ENCODE measurements around the gene ACTL9. TPM values are rescaled to one million over a fixed set of nuclear protein-coding genes. Genes with fewer than 3 reads are reported as not detected.
"Not testable (repeated sequence)": the region's sequence is repeated elsewhere in the genome, so short reads cannot be mapped to it uniquely, and the experiment has no call there.

Gene ACTL9
- total RNA-seq, 2 donors from 2014 or later, result not detected

DNA sequence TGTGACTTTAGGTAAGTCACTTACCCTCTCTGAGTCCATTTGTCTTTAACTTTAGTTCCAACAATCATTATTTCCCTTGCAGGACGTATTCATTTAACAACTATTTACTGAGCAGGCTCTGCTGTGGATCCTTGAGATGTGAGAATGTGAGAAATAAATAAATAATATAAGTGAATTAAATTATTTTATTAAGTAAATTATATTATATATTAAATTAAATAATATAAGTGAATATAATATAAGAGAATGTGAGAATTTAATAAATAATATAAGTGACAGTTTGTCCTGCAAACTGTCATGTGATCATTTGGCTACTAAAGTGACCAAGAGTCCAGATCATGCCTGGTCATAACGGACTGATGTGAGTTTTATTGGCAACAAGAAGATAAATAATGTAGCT, 23.4 kb upstream of the ACTL9 start:
- TF ChIP-seq, protein P1, sequence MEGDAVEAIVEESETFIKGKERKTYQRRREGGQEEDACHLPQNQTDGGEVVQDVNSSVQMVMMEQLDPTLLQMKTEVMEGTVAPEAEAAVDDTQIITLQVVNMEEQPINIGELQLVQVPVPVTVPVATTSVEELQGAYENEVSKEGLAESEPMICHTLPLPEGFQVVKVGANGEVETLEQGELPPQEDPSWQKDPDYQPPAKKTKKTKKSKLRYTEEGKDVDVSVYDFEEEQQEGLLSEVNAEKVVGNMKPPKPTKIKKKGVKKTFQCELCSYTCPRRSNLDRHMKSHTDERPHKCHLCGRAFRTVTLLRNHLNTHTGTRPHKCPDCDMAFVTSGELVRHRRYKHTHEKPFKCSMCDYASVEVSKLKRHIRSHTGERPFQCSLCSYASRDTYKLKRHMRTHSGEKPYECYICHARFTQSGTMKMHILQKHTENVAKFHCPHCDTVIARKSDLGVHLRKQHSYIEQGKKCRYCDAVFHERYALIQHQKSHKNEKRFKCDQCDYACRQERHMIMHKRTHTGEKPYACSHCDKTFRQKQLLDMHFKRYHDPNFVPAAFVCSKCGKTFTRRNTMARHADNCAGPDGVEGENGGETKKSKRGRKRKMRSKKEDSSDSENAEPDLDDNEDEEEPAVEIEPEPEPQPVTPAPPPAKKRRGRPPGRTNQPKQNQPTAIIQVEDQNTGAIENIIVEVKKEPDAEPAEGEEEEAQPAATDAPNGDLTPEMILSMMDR (IDR thresholded peaks at IDR 0.05), result no peak
- no peak for TF ChIP-seq POLR2A (IDR thresholded peaks at IDR 0.05)
- DNase-seq (no peak), ATAC-seq (no peak)
- H3K27ac ChIP-seq, result no peak overlapping the region
- no peaks in the 10 kb centered on the region for H3K9me3 ChIP-seq
- 31% methylated on average over 2 of the region's 2 CpGs for WGBS, 2 donors
- intact Hi-C loops (cut with DNase I), result no loop called here
- H3K27me3 ChIP-seq, result no peaks in the 10 kb centered on the region
- H3K4me1 ChIP-seq, result no peaks in the 10 kb centered on the region
- no peaks in the 10 kb centered on the region for H3K36me3 ChIP-seq (replicated peaks in 1 of 2; ENCODE audit: insufficient read depth in 1 of 2, low read depth in 2 of 2)
- no peak overlapping the region for H3K4me3 ChIP-seq

DNA sequence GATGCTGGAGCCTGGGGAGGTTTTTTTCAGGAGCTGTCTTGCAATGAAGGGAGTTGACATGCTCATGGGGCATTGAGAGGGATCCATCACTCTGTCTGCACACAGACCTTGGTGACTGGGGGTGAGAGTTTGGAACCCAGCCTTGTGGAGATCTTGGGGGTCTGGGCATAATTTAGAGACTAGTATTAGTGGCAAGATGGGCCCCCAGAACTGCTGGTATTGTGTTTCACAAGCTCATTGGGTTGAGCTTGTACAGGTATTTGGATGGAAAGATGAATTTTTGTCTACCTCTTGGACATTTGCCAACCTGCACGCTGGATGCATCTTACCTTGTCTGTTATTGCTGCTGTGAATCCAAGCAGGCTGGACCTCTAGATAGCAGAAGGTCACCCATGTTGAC, 22.7 kb upstream of the ACTL9 start, which contains the start of gene OR2Z1:
TSS of gene OR2Z1 (plus strand) at position 301 of the 400 bp plus-strand sequence. CDS start 9,395 bp downstream, outside the sequence.
- TF ChIP-seq, protein P1 (IDR thresholded peaks at IDR 0.05), result no peak
- TF ChIP-seq POLR2A (IDR thresholded peaks at IDR 0.05), result no peak
- WGBS, 2 donors, result 33% methylated on average over 1 of the region's 1 CpG; no CpG with 5 or more reads in 1 of the 2 donors
- Histone ChIP-seq H3K27ac (no peak within 1 kb of the TSS), H3K4me1 (no peaks in the 10 kb centered on the region), H3K27me3 (no peaks in the 10 kb centered on the region), H3K36me3 (replicated peaks in 1 of 2; ENCODE audit: insufficient read depth in 1 of 2, low read depth in 2 of 2) (no peaks in the 10 kb centered on the region), H3K9me3 (no peaks in the 10 kb centered on the region), H3K4me3 (no peak within 1 kb of the TSS)
- DNase-seq, result no peak
- intact Hi-C loops (cut with DNase I), result no loop called here
- ATAC-seq, result no peak

DNA sequence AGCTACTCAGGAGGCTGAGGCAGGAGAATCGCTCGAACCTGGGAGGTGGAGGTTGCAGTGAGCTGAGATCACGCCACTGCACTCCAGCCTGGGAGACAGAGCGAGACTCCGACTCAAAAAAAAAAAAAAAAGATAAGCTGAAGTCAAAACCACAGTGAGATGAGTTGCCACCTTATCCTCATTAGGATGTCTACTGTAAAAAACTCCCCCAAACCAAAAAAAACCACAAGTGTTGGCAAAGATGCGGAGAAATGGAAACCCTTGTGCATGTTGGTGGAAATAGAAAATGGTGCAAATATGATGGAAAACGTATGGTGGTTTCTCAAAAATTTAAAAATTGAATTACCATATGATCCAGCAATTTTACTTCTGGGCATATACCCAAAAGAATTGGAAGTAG, 11.7 kb upstream of the ACTL9 start:
- intact Hi-C loops (cut with DNase I); ATAC-seq; H3K36me3 ChIP-seq (replicated peaks in 1 of 2; ENCODE audit: insufficient read depth in 1 of 2, low read depth in 2 of 2); H3K27ac ChIP-seq; DNase-seq; H3K4me3 ChIP-seq; H3K27me3 ChIP-seq; H3K4me1 ChIP-seq: not testable (repeated sequence)
- WGBS, 2 donors, result 72 to 74% methylated on average over 7 of the region's 7 CpGs
- H3K9me3 ChIP-seq, result peaks cover 0 to 15% (median 0%) of the 10 kb centered on the region in 3 donors

DNA sequence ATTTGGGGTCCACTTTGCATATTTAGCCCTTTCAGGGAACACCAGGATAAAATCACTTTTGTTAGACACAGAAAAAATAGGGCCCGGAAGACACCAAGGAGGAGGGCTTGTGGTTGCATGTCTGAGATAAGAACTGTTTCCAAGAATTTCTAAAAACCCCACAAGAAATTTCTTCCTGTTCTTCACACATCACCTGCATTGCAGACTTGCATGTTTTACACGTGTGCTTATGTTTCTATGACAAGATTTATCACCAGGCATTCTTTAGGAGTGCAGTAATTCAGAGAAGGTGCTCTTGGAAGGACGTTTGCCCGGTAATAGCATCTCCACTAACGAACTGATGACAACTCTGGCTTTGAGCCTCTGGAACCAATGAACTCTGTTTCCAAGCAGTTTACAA, 7.1 kb upstream of the ACTL9 start:
- Histone ChIP-seq H3K4me3 (no peak overlapping the region), H3K9me3 (no peaks in the 10 kb centered on the region), H3K27ac (no peak overlapping the region), H3K36me3 (replicated peaks in 1 of 2; ENCODE audit: insufficient read depth in 1 of 2, low read depth in 2 of 2) (no peaks in the 10 kb centered on the region), H3K27me3 (peaks cover 0 to 3% of the 10 kb centered on the region in 2 donors), H3K4me1 (no peaks in the 10 kb centered on the region)
- intact Hi-C loops (cut with DNase I), result no loop called here
- ATAC-seq (no peak), DNase-seq (no peak)
- TF ChIP-seq POLR2A (IDR thresholded peaks at IDR 0.05), result no peak
- TF ChIP-seq, protein P1 (IDR thresholded peaks at IDR 0.05), result no peak
- WGBS, 2 donors, result 31 to 35% methylated on average over 5 of the region's 5 CpGs

DNA sequence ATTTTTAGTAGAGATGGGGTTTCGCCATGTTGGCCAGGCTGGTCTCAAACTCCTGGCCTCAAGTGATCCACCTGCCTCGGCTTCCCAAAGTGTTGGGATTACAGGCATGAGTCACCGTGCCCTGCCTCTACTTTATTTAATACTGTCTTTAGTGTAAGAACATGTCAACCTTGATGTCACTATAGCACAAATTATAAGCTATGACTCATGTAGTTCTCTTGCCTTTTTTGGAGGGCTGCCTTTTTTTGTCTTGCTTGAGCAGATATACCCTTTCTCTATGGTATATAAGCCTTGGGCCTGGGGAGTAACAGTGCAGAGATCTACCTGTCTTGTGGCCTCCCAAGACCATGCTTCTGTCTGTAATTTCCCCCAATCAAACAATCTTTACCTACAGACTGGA, 6.7 kb upstream of the ACTL9 start:
- H3K27me3 ChIP-seq; H3K27ac ChIP-seq; H3K4me1 ChIP-seq; H3K36me3 ChIP-seq (replicated peaks in 1 of 2; ENCODE audit: insufficient read depth in 1 of 2, low read depth in 2 of 2); ATAC-seq; DNase-seq; intact Hi-C loops (cut with DNase I); H3K9me3 ChIP-seq; H3K4me3 ChIP-seq: not testable (repeated sequence)
- WGBS, 2 donors, result 63 to 81% methylated on average over 3 of the region's 3 CpGs

DNA sequence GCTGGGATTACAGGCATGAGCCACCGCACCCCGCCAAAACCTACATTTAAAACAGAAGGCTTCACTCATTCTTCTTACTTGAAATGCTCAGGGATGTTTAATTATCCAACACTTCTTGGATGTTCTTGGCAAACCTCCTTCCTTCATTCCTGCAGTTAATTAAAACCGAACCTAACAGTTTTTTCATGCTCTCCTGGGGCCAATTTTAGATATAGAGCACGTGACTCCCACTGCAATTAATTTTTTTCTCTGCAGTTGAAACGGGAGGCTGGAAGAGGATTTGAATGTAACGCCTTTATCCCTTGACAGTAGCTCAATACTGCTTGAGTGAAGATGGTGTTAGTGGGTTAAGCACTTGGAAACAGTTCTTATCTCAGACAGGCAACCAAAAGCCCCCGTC, 4.6 kb upstream of the ACTL9 start:
- no peak overlapping the region for H3K27ac ChIP-seq
- intact Hi-C loops (cut with DNase I), result no loop called here
- WGBS, 2 donors, result 25 to 36% methylated on average over 7 of the region's 7 CpGs

More for the DNA sequence above, 4.6 kb upstream of the ACTL9 start:
- Histone ChIP-seq H3K4me1 (no peaks in the 10 kb centered on the region), H3K27me3 (peaks cover 0 to 3% of the 10 kb centered on the region in 2 donors), H3K36me3 (replicated peaks in 1 of 2; ENCODE audit: insufficient read depth in 1 of 2, low read depth in 2 of 2) (no peaks in the 10 kb centered on the region), H3K4me3 (no peak overlapping the region), H3K9me3 (no peaks in the 10 kb centered on the region)
- ATAC-seq (no peak), DNase-seq (no peak)
- TF ChIP-seq POLR2A (IDR thresholded peaks at IDR 0.05), result no peak
- TF ChIP-seq, protein P1 (IDR thresholded peaks at IDR 0.05), result no peak
